ENCODE data around the gene CREBBP.

The CREBBP gene

DNA sequence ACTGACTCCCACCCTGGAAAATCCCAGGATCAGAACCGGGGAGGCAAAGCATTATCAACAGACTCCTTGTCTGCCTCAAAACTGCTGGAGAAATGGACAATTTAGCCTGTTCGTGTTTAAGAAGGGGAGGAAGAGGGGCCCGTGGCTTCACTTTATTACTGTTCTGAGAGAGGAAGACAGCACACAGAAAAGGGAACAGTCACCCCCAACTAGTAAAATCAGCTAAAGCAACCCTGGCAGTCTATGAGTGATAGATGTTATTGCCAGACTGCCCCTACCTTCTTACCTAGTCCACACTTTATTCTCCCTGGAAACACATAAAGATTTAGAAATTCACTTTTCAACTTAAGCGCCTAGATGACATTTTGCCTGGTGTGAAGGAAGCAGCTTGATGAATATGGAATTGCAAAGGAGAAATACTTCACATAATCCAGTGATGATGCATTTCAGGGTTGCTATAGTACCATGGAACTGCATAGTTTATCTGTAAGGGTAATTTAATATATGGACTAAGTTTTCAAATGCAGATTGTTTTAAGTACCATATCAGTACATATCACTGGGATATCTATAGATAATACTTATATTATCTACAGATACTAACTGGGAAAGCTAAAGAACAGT is 126.3 kb downstream of the CREBBP start:
- no peak for TF ChIP-seq POLR2AphosphoS5 (IDR thresholded peaks at IDR 0.05; ENCODE audit: borderline replicate concordance, low read depth, low read length)
- no peak for TF ChIP-seq EZH2 (IDR thresholded peaks at IDR 0.05)
- H3K9me3 ChIP-seq (ENCODE audit: low read depth, low read length) = no peaks in the 10 kb centered on the region
- H3K9ac ChIP-seq (ENCODE audit: insufficient read length) = no peak overlapping the region
- peaks cover 92% of the 10 kb centered on the region for H3K36me3 ChIP-seq (ENCODE audit: insufficient read depth, low read length)
- no peak overlapping the region for H3K27ac ChIP-seq
- no peak overlapping the region for H3K4me3 ChIP-seq
- DNase-seq (ENCODE audit: low read depth, low spot score) = no peak

DNA sequence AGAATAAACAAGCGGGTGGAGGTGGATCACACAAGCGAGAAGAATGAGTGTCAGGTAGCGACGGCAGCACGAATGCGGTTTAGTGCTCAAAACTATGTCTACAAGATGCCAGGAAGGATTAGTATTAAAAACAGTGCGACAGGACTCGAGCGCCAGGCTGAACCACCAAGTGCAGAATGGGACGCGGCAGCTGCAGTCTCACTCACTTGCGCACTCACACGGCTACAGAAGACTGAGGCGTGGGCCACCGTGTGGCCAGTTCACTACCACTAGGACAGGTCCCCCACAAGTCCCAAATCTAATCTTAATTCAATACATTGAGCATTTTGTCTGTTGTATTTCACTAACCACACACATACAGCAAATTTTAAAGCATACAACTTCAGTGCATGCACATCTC is 127.5 kb downstream of the CREBBP start:
- no peak for DNase-seq (ENCODE audit: low read depth, low spot score)
- no peak overlapping the region for H3K9ac ChIP-seq (ENCODE audit: insufficient read length)
- H3K27ac ChIP-seq = no peak overlapping the region
- H3K4me3 ChIP-seq = no peak overlapping the region
- H3K9me3 ChIP-seq (ENCODE audit: low read depth, low read length) = no peaks in the 10 kb centered on the region
- TF ChIP-seq FOXP2 (optimal IDR thresholded peaks at IDR 0.05; ENCODE audit: control extremely low read depth, extremely low read length, insufficient read depth) = no peak
- TF ChIP-seq POLR2AphosphoS5 (IDR thresholded peaks at IDR 0.05; ENCODE audit: borderline replicate concordance, low read depth, low read length) = no peak
- TF ChIP-seq EZH2 (IDR thresholded peaks at IDR 0.05) = no peak
- H3K36me3 ChIP-seq (ENCODE audit: insufficient read depth, low read length) = peaks cover 87% of the 10 kb centered on the region

DNA sequence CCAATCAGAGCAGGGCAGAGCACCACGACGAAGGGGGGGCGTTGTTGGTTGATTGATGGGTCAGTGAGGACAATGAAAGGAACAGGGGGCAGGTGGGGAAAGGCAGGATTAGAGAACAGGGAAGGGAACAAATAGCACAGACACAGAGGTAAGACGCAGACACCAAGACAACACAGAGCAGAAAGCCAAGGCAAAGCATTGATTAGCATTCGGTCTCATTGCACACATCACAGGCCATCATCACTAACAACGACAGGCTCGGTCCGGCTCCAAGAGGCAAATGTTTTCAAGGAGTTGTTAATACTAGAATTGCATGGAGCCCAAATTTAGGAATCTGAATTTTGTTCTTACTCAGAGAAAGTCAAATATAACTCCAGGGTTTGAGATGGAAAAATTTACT is 128.6 kb downstream of the CREBBP start:
- no peak overlapping the region for H3K9ac ChIP-seq (ENCODE audit: insufficient read length)
- H3K27ac ChIP-seq = no peak overlapping the region
- H3K9me3 ChIP-seq (ENCODE audit: low read depth, low read length) = no peaks in the 10 kb centered on the region
- H3K36me3 ChIP-seq (ENCODE audit: insufficient read depth, low read length) = peaks cover 83% of the 10 kb centered on the region
- DNase-seq (ENCODE audit: low read depth, low spot score) = no peak
- TF ChIP-seq FOXP2 (optimal IDR thresholded peaks at IDR 0.05; ENCODE audit: control extremely low read depth, extremely low read length, insufficient read depth) (no peak), EZH2 (IDR thresholded peaks at IDR 0.05) (no peak), POLR2AphosphoS5 (IDR thresholded peaks at IDR 0.05; ENCODE audit: borderline replicate concordance, low read depth, low read length) (no peak)
- no peak overlapping the region for H3K4me3 ChIP-seq

DNA sequence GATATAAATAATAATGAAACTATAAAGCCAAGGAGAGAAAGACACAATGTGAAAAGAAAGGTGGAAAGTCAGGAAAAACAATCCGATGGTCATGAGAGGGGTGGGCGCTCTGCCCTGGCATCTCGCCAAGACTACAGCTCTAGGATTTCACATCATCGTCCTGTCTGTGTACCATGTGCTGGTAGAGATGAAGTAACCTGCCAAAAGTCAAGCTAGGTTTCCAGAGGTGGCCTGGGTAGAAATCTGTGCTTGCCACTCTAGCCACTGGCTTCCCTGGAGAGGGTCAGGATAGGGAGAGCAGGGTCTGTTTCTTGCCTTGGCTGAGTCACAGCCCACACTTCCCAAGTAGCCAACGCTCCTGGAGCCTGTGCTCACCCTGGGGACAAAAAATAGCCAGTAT is 132.2 kb downstream of the CREBBP start:
- no peak overlapping the region for H3K9ac ChIP-seq (ENCODE audit: insufficient read length)
- H3K27ac ChIP-seq = no peak overlapping the region
- no peaks in the 10 kb centered on the region for H3K9me3 ChIP-seq (ENCODE audit: low read depth, low read length)
- TF ChIP-seq FOXP2 (optimal IDR thresholded peaks at IDR 0.05; ENCODE audit: control extremely low read depth, extremely low read length, insufficient read depth) = no peak
- no peak for TF ChIP-seq EZH2 (IDR thresholded peaks at IDR 0.05)
- TF ChIP-seq POLR2AphosphoS5 (IDR thresholded peaks at IDR 0.05; ENCODE audit: borderline replicate concordance, low read depth, low read length) = no peak
- H3K36me3 ChIP-seq (ENCODE audit: insufficient read depth, low read length) = peaks cover 82% of the 10 kb centered on the region
- no peak for DNase-seq (ENCODE audit: low read depth, low spot score)
- no peak overlapping the region for H3K4me3 ChIP-seq

DNA sequence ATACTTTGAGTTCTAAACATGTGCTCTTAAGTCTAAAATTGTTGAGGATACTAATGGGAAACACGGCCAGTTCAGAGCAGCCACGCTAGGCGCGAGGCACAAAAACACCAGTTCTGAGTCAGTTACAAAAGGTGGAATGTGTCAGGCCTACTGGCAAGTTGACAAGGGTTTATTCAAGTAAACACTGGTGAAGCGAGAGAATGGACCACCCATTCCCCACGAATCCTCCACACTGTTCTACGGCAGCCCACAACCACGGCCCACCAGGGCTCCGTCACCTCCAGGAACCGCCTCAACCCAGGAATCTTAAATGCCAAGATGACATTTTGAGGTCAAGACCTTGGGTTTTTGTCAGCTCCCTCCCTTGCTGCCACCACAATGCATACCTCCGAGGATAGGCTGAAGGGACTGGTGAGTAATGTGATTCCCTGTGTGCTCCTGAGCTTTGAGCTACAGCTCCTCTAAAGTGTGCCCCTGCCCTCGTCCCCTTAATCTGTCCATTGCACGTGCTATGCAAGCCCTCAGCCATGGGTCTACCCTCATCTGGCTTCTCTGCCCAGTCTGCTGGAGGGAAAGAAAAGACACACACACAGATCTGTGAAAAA is 134.7 kb downstream of the CREBBP start:
- Histone ChIP-seq H3K9me3 (ENCODE audit: low read depth, low read length) (no peaks in the 10 kb centered on the region), H3K36me3 (ENCODE audit: insufficient read depth, low read length) (peaks cover 82% of the 10 kb centered on the region), H3K4me3 (no peak overlapping the region), H3K9ac (ENCODE audit: insufficient read length) (no peak overlapping the region), H3K27ac (no peak overlapping the region)
- DNase-seq (ENCODE audit: low read depth, low spot score) = no peak
- TF ChIP-seq FOXP2 (optimal IDR thresholded peaks at IDR 0.05; ENCODE audit: control extremely low read depth, extremely low read length, insufficient read depth) (no peak), EZH2 (IDR thresholded peaks at IDR 0.05) (no peak), POLR2AphosphoS5 (IDR thresholded peaks at IDR 0.05; ENCODE audit: borderline replicate concordance, low read depth, low read length) (no peak)

DNA sequence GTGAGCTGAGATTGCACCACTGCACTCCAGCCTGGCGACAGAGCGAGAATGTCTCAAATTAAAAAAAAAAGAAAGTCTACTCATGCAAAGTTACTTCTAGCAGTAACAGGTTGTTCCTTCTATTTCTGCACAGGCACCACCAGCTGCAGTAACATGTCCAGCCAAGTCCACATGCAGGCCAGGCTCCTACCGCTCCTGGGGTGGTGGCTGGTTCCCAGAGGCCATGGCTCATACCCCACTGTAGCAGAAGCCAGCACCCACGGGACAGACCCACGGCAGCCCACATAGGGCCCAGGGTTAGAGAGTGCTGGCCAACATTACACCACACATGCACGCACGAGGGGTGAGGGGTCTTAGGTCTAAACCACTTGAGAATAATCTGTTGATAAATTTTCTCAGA is 136.5 kb downstream of the CREBBP start:
- no peaks in the 10 kb centered on the region for H3K9me3 ChIP-seq (ENCODE audit: low read depth, low read length)
- no peak overlapping the region for H3K4me3 ChIP-seq
- H3K36me3 ChIP-seq (ENCODE audit: insufficient read depth, low read length) = peaks cover 87% of the 10 kb centered on the region
- no peak for DNase-seq (ENCODE audit: low read depth, low spot score)
- H3K9ac ChIP-seq (ENCODE audit: insufficient read length) = no peak overlapping the region
- no peak overlapping the region for H3K27ac ChIP-seq
- TF ChIP-seq EZH2 (IDR thresholded peaks at IDR 0.05) (no peak), FOXP2 (optimal IDR thresholded peaks at IDR 0.05; ENCODE audit: control extremely low read depth, extremely low read length, insufficient read depth) (no peak), POLR2AphosphoS5 (IDR thresholded peaks at IDR 0.05; ENCODE audit: borderline replicate concordance, low read depth, low read length) (no peak)

DNA sequence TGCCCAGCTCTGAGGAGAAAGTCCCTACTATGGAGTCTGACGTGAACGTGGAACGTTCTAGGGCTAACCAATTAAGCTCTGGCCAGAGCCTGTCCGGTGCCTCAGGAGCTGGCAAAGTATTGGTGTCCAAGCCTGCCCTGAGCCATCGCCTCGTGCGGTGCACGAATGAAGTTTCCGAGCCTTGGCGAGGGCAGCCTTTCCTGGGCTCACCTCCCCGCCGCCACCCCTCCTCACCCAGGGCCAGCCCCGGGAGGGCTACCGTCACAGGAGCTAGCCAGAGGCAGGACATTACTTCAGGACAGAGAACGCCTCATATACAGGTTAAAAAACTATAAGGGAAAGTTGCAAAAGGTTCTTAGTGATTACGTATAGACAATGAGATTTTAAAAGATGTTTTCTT is 139.6 kb downstream of the CREBBP start:
- Histone ChIP-seq H3K4me3 (no peak overlapping the region), H3K27ac (no peak overlapping the region), H3K36me3 (ENCODE audit: insufficient read depth, low read length) (peaks cover 91% of the 10 kb centered on the region), H3K9ac (ENCODE audit: insufficient read length) (no peak overlapping the region), H3K9me3 (ENCODE audit: low read depth, low read length) (no peaks in the 10 kb centered on the region)
- no peak for DNase-seq (ENCODE audit: low read depth, low spot score)
- no peak for TF ChIP-seq EZH2 (IDR thresholded peaks at IDR 0.05)
- TF ChIP-seq POLR2AphosphoS5 (IDR thresholded peaks at IDR 0.05; ENCODE audit: borderline replicate concordance, low read depth, low read length) = no peak
- no peak for TF ChIP-seq FOXP2 (optimal IDR thresholded peaks at IDR 0.05; ENCODE audit: control extremely low read depth, extremely low read length, insufficient read depth)

DNA sequence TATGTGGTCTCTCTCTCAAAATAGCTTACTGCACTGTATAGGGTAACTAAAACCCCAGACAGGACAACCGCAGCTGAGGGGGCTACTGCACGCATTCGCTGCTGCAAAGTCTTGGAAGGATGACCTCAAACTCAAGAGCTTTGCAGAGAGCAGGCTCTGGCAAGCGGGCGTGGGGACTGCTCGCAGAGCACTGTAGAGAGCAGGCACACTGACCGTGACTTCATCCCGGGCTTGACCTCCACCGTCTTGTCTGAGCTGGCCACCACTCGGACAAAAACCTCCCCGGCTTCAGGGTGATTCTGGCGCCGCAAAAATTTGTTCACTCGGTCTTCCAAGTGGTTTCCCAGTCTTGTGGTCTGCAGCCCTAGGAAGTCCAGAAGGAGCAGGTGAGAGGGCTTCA is 140.3 kb downstream of the CREBBP start:
- H3K9me3 ChIP-seq (ENCODE audit: low read depth, low read length) = no peaks in the 10 kb centered on the region
- no peak overlapping the region for H3K4me3 ChIP-seq
- no peak for TF ChIP-seq FOXP2 (optimal IDR thresholded peaks at IDR 0.05; ENCODE audit: control extremely low read depth, extremely low read length, insufficient read depth)
- no peak for TF ChIP-seq POLR2AphosphoS5 (IDR thresholded peaks at IDR 0.05; ENCODE audit: borderline replicate concordance, low read depth, low read length)
- TF ChIP-seq EZH2 (IDR thresholded peaks at IDR 0.05) = no peak
- H3K36me3 ChIP-seq (ENCODE audit: insufficient read depth, low read length) = peaks cover 91% of the 10 kb centered on the region
- DNase-seq (ENCODE audit: low read depth, low spot score) = no peak
- H3K27ac ChIP-seq = no peak overlapping the region
- H3K9ac ChIP-seq (ENCODE audit: insufficient read length) = no peak overlapping the region

DNA sequence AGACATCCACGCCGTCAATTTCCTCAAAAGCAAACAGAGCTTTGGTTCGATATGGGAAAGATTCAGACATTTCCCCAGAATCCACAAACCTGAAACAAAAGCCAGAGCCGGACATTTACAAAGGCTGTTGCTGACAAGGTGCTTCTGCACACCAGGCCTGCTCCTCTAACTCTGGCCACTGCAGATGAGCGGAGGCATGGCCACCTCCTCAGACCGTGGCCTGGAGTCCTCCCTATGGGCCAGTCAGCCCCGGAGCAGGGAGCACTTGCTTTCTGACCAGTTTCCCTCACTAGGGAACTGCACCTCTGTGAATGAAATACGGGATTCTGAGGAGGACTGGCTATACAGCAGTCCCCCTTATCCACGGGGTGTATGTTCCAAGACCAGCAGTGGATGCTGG is 140.9 kb downstream of the CREBBP start:
- Histone ChIP-seq H3K9me3 (ENCODE audit: low read depth, low read length) (no peaks in the 10 kb centered on the region), H3K36me3 (ENCODE audit: insufficient read depth, low read length) (peaks cover 91% of the 10 kb centered on the region), H3K27ac (no peak overlapping the region), H3K4me3 (no peak overlapping the region), H3K9ac (ENCODE audit: insufficient read length) (no peak overlapping the region)
- no peak for DNase-seq (ENCODE audit: low read depth, low spot score)
- TF ChIP-seq FOXP2 (optimal IDR thresholded peaks at IDR 0.05; ENCODE audit: control extremely low read depth, extremely low read length, insufficient read depth) (no peak), POLR2AphosphoS5 (IDR thresholded peaks at IDR 0.05; ENCODE audit: borderline replicate concordance, low read depth, low read length) (no peak), EZH2 (IDR thresholded peaks at IDR 0.05) (no peak)

Measured in SK-N-MC (cell line).